A549 (cell line): ENCODE measurements around the gene PARD6G. TPM values are rescaled to one million over a fixed set of nuclear protein-coding genes. Genes with fewer than 3 reads are reported as not detected.

Experiments used
- ATAC-seq, 2 experiments: fragments of 200-7000 bp in 1 of 2; fragments of >200 bp in 1 of 2; cut with Nextera tagmentation in 1 of 2; cut with Tn5 transposase in 1 of 2; 3 replicates each; pipeline versions ENCODE4 v1.8.0 to v1.9.1; 2018 to 2020; ENCODE audit warnings: mild to moderate bottlenecking in 1 of 2, moderate library complexity in 1 of 2
- CTCF ChIA-PET: fragments of 300-600 bp; sonication (Branson Sonifier 250); formaldehyde crosslinking; extraction: SDS; loops from one replicate; lab custom pipeline; 2021; ENCODE audit warnings: antibody characterized with exemption, inconsistent platforms; lab: Yijun Ruan, JAX
- POLR2A ChIA-PET: fragments of 350-600 bp; formaldehyde crosslinking; extraction: SDS; loops from one replicate; lab custom pipeline; 2021; ENCODE audit warnings: antibody characterized with exemption, inconsistent platforms; lab: Yijun Ruan, JAX
- DNase-seq, 2 experiments: peaks; one replicate each; pipeline versions ENCODE4 v3.0.0 to v3.0.0-alpha.2; 2011 to 2016; ENCODE audit warnings: low read depth in 1 of 2, low spot score in 1 of 2
- FAIRE-seq: peaks from 2 replicates; lab custom pipeline; 2011; peaks lifted over from hg19 to GRCh38; lab: Jason Lieb, UNC
- H3K27ac ChIP-seq, 2 experiments: fragments of >200 bp; sonication (Bioruptor Twin); formaldehyde crosslinking; 3 replicates each; pipeline ENCODE4 v1.5.1; 2016 to 2017
- H3K4me1 ChIP-seq: fragments of >200 bp; sonication (Bioruptor Twin); formaldehyde crosslinking; 3 replicates; pipeline ENCODE4 v1.6.1; 2016
- H3K4me2 ChIP-seq: fragments of >200 bp; sonication (Bioruptor Twin); formaldehyde crosslinking; 3 replicates; pipeline ENCODE4 v1.6.1; 2016
- H3K4me3 ChIP-seq: fragments of >200 bp; sonication (Bioruptor Twin); formaldehyde crosslinking; 3 replicates; pipeline ENCODE4 v1.5.1; 2016
- H3K9me3 ChIP-seq: fragments of >200 bp; sonication (Bioruptor Twin); formaldehyde crosslinking; 3 replicates; pipeline ENCODE4 v1.6.1; 2016
- CBX2 ChIP-seq: fragments of 200-600 bp; sonication (generic); IDR thresholded peaks from 2 replicates; pipeline ENCODE4 v1.6.1; 2016; ENCODE audit warnings: low read depth, mild to moderate bottlenecking, borderline replicate concordance
- CEBPB ChIP-seq, 2 experiments: fragments of >200 bp in 1 of 2; sonication (Bioruptor Twin) in 1 of 2; formaldehyde crosslinking in 1 of 2; IDR thresholded peaks; 2 replicates each; pipeline ENCODE4 v1.6.1; 2012 to 2016
- CHD2 ChIP-seq: fragments of 150-350 bp; IDR thresholded peaks from 2 replicates; pipeline ENCODE4 v1.6.1; 2014; ENCODE audit warnings: low read length; ENCODE audit not compliant: partially characterized antibody
- CTCF ChIP-seq: fragments of >200 bp; sonication (Bioruptor Twin); formaldehyde crosslinking; IDR thresholded peaks from 3 replicates; pipeline ENCODE4 v1.5.1; 2016
- E2F6 ChIP-seq: IDR thresholded peaks from 2 replicates; pipeline ENCODE4 v1.6.1; 2012; ENCODE audit warnings: low read depth, borderline replicate concordance
- EHF ChIP-seq: fragments of 250-450 bp; sonication (Bioruptor Pico); IDR thresholded peaks from 2 replicates; pipeline ENCODE4 v1.5.0; 2020; ENCODE audit warnings: mild to moderate bottlenecking
- EHMT2 ChIP-seq: fragments of 200-600 bp; sonication (generic); IDR thresholded peaks from 2 replicates; pipeline ENCODE4 v1.6.1; 2016; ENCODE audit warnings: antibody characterized with exemption, low read depth, mild to moderate bottlenecking, moderate library complexity
- EP300 ChIP-seq, 2 experiments: fragments of >200 bp; sonication (Bioruptor Twin); formaldehyde crosslinking; IDR thresholded peaks; 2 replicates in 1 of 2; 3 replicates in 1 of 2; pipeline ENCODE4 v1.6.1; 2016 to 2017
- ESRRA ChIP-seq: fragments of 150-350 bp; IDR thresholded peaks from 2 replicates; pipeline ENCODE4 v1.6.1; 2014; ENCODE audit warnings: mild to moderate bottlenecking, low read length, borderline replicate concordance
- FOSL2 ChIP-seq, 2 experiments: fragments of 450-650 bp in 1 of 2; fragments of >200 bp in 1 of 2; sonication (Bioruptor Twin) in 1 of 2; formaldehyde crosslinking; IDR thresholded peaks; 2 replicates each; pipeline versions ENCODE4 v1.5.0 to v1.6.1; 2016 to 2020; ENCODE audit warnings: mild to moderate bottlenecking in 1 of 2, moderate library complexity in 1 of 2
- HDAC2 ChIP-seq: fragments of 200-600 bp; sonication (generic); IDR thresholded peaks from 2 replicates; pipeline ENCODE4 v1.6.1; 2016
- HOXB5 ChIP-seq: fragments of 250-450 bp; sonication (Bioruptor Pico); IDR thresholded peaks from 2 replicates; pipeline ENCODE4 v1.5.0; 2020; ENCODE audit warnings: mild to moderate bottlenecking, moderate library complexity
- JUN ChIP-seq, 2 experiments: fragments of >200 bp; sonication (Bioruptor Twin); formaldehyde crosslinking; IDR thresholded peaks; 2 replicates in 1 of 2; 3 replicates in 1 of 2; pipeline ENCODE4 v1.6.1; 2016 to 2017
- JUNB ChIP-seq: fragments of >200 bp; sonication (Bioruptor Twin); formaldehyde crosslinking; IDR thresholded peaks from 2 replicates; pipeline ENCODE4 v1.6.1; 2016
- MAZ ChIP-seq: fragments of 150-350 bp; IDR thresholded peaks from 2 replicates; pipeline ENCODE4 v1.6.1; 2014; ENCODE audit warnings: antibody characterized with exemption, low read depth, low read length, borderline replicate concordance
- NFE2L2 ChIP-seq: fragments of 150-350 bp; conservative IDR thresholded peaks from 2 replicates; pipeline ENCODE4 v1.6.1; 2014; ENCODE audit warnings: low read length
- NR3C1 ChIP-seq: fragments of >200 bp; sonication (Bioruptor Twin); formaldehyde crosslinking; IDR thresholded peaks from 3 replicates; pipeline ENCODE4 v1.6.1; 2017
- PHF8 ChIP-seq: fragments of 200-600 bp; sonication (generic); IDR thresholded peaks from 2 replicates; pipeline ENCODE4 v1.6.1; 2016; ENCODE audit warnings: low read depth, mild to moderate bottlenecking, antibody characterized with exemption, moderate library complexity, borderline replicate concordance
- RCOR1 ChIP-seq: fragments of 150-350 bp; IDR thresholded peaks from 2 replicates; pipeline ENCODE4 v1.6.1; 2014; ENCODE audit warnings: antibody characterized with exemption, low read length, low read depth
- SREBF2 ChIP-seq: fragments of 450-650 bp; IDR thresholded peaks from 2 replicates; pipeline ENCODE4 v1.6.1; 2014; ENCODE audit warnings: mild to moderate bottlenecking, moderate library complexity
- TP53 ChIP-seq: fragments of 250-450 bp; sonication (Bioruptor Pico); IDR thresholded peaks from 2 replicates; pipeline ENCODE4 v1.5.0; 2021; ENCODE audit warnings: mild to moderate bottlenecking, moderate library complexity
- USF2 ChIP-seq: fragments of 450-650 bp; IDR thresholded peaks from 2 replicates; pipeline ENCODE4 v1.6.1; 2014; ENCODE audit warnings: antibody characterized with exemption
- ZSCAN20 ChIP-seq: fragments of 250-450 bp; sonication (Bioruptor Pico); IDR thresholded peaks from 2 replicates; pipeline ENCODE4 v1.8.0; 2022; ENCODE audit warnings: mild to moderate bottlenecking, moderate library complexity
- WGBS: methylation state at CpG from one replicate; pipeline ENCODE4 v1.1.6; 2017; ENCODE audit errors: missing lambda C conversion rate; 5-methylcytosine and 5-hydroxymethylcytosine counted together
- polyA plus RNA-seq, 4 experiments: library from polyadenylated mRNA; depleted of rRNA in 3 of 4; stranded (reverse); fragments of >200 nt; fragmentation: RNase III in 1 of 4; extraction: RNeasy Plus Mini Kit Qiagen cat#74134 plus additional on column Dnase treatment in 1 of 4; gene quantifications; 2 replicates in 3 of 4; 3 replicates in 1 of 4; pipeline ENCODE4 v1.2.3, GENCODE V29; 2011 to 2017
- TF ChIP-seq, protein P1 (sequence below): fragments of 250-450 bp; sonication (Bioruptor Pico); IDR thresholded peaks from 2 replicates; pipeline ENCODE4 v1.5.0; 2020; ENCODE audit warnings: low read depth, mild to moderate bottlenecking, moderate library complexity
- TF ChIP-seq, protein P2 (sequence below): IDR thresholded peaks from 2 replicates; pipeline ENCODE4 v1.6.1; 2012
- TF ChIP-seq, protein P3 (sequence below): fragments of 250-450 bp; sonication (Bioruptor Pico); IDR thresholded peaks from 2 replicates; pipeline ENCODE4 v1.5.0; 2021; ENCODE audit warnings: mild to moderate bottlenecking, moderate library complexity, borderline replicate concordance

The PARD6G gene
- polyA plus RNA-seq, 2 of the 4 experiments (the other 2 are of a cell fraction): 1.6 to 2.3 TPM

- TF ChIP-seq HOXB5 (CRISPR knock-in tag): no peak
- TF ChIP-seq FOSL2 (IDR thresholded peaks at IDR 0.05): no peak
- no peak for TF ChIP-seq FOSL2 (CRISPR knock-in tag; IDR thresholded peaks at IDR 0.05)
- TF ChIP-seq CTCF: no peak
- no peak for TF ChIP-seq NR3C1
- TF ChIP-seq SREBF2: no peak
- TF ChIP-seq, protein P1, sequence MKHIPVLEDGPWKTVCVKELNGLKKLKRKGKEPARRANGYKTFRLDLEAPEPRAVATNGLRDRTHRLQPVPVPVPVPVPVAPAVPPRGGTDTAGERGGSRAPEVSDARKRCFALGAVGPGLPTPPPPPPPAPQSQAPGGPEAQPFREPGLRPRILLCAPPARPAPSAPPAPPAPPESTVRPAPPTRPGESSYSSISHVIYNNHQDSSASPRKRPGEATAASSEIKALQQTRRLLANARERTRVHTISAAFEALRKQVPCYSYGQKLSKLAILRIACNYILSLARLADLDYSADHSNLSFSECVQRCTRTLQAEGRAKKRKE (CRISPR knock-in tag): no peak
- TF ChIP-seq JUN (IDR thresholded peaks at IDR 0.05): no peak
- TF ChIP-seq EHF: no peak
- no peak for TF ChIP-seq ESRRA
- TF ChIP-seq RCOR1: no peak
- TF ChIP-seq, protein P2, sequence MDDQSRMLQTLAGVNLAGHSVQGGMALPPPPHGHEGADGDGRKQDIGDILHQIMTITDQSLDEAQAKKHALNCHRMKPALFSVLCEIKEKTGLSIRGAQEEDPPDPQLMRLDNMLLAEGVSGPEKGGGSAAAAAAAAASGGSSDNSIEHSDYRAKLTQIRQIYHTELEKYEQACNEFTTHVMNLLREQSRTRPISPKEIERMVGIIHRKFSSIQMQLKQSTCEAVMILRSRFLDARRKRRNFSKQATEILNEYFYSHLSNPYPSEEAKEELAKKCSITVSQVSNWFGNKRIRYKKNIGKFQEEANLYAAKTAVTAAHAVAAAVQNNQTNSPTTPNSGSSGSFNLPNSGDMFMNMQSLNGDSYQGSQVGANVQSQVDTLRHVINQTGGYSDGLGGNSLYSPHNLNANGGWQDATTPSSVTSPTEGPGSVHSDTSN: no peak
- no peak for TF ChIP-seq EHMT2
- Histone ChIP-seq H3K4me1 (no peaks in the 10 kb centered on the region), H3K4me2 (no peak overlapping the region), H3K9me3 (no peaks in the 10 kb centered on the region), H3K27ac (no peak overlapping the region), H3K4me3 (no peak overlapping the region)
- 97% methylated on average over 3 of the region's 14 CpGs for WGBS
- ChIA-PET POLR2A (no interaction called here), CTCF (interaction anchor here (0.6 kb wide), 1 partner anchor 17 kb away, joined by 3 read pairs; no protein-coding TSS in a partner anchor)
- DNase-seq (no peak), ATAC-seq (no peak), FAIRE-seq (no peak)
Measured at GRCh38 chr18:80137137-80137536, 110.2 kb downstream of the PARD6G start.

DNA sequence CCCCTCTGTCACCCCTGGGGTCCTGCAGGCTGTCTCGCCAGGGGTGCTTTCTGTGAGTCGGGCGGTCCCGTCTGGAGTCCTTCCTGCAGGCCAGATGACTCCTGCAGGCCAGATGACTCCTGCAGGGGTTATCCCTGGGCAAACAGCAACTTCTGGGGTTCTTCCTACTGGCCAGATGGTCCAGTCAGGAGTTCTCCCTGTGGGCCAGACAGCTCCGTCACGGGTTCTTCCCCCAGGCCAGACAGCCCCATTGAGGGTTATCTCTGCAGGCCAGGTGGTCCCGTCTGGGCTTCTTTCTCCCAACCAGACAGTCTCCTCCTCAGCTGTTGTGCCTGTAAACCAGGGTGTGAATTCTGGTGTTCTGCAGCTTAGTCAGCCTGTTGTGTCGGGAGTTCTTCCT lies 110.6 kb downstream of the PARD6G start:
- FAIRE-seq: no peak
- no peak overlapping the region for H3K4me2 ChIP-seq
- no peak overlapping the region for H3K4me3 ChIP-seq
- WGBS: 92% methylated on average over 8 of the region's 8 CpGs
- no peak overlapping the region for H3K27ac ChIP-seq
- TF ChIP-seq CEBPB (IDR thresholded peaks at IDR 0.05) (no peak), HDAC2 (no peak), USF2 (no peak), ZSCAN20 (CRISPR knock-in tag) (no peak), JUNB (no peak), CHD2 (no peak), EP300 (IDR thresholded peaks at IDR 0.05) (no peak), TP53 (no peak), EHF (no peak), PHF8 (no peak), EHMT2 (no peak), MAZ (no peak), E2F6 (no peak), CBX2 (no peak), NFE2L2 (no peak)
- TF ChIP-seq, protein P3, sequence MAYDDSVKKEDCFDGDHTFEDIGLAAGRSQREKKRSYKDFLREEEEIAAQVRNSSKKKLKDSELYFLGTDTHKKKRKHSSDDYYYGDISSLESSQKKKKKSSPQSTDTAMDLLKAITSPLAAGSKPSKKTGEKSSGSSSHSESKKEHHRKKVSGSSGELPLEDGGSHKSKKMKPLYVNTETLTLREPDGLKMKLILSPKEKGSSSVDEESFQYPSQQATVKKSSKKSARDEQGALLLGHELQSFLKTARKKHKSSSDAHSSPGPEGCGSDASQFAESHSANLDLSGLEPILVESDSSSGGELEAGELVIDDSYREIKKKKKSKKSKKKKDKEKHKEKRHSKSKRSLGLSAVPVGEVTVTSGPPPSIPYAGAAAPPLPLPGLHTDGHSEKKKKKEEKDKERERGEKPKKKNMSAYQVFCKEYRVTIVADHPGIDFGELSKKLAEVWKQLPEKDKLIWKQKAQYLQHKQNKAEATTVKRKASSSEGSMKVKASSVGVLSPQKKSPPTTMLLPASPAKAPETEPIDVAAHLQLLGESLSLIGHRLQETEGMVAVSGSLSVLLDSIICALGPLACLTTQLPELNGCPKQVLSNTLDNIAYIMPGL: no peak
- TF ChIP-seq, all 56 proteins: peak for 0
- H3K9me3 ChIP-seq: no peaks in the 10 kb centered on the region
- DNase-seq (no peak), ATAC-seq (no peak)
- ChIA-PET POLR2A (no interaction called here), CTCF (interaction anchor here (0.6 kb wide), 1 partner anchor 17 kb away, joined by 3 read pairs; no protein-coding TSS in a partner anchor)
- H3K4me1 ChIP-seq: no peaks in the 10 kb centered on the region
